NT2/D1 (cell line): ENCODE measurements around the gene COL23A1.

Source experiments
- DNase-seq: peaks from one replicate; pipeline ENCODE4 v3.0.0-alpha.2; 2011; ENCODE audit warnings: low read depth, low spot score
- H3K27me3 ChIP-seq: 2 replicates; pipeline ENCODE4 v1.6.0; 2011; ENCODE audit warnings: mild to moderate bottlenecking; ENCODE audit not compliant: insufficient read length, insufficient read depth
- H3K36me3 ChIP-seq: 2 replicates; pipeline ENCODE4 v1.6.1; 2011; ENCODE audit warnings: mild to moderate bottlenecking, low read length, mixed read lengths; ENCODE audit not compliant: insufficient read depth, insufficient read length
- H3K4me1 ChIP-seq: 2 replicates; pipeline ENCODE4 v1.5.1; 2011; ENCODE audit not compliant: insufficient read depth, insufficient read length
- H3K4me3 ChIP-seq: 2 replicates; pipeline ENCODE4 v1.5.1; 2011; ENCODE audit warnings: low read depth; ENCODE audit not compliant: insufficient read length
- H3K9ac ChIP-seq: 2 replicates; pipeline ENCODE4 v1.6.0; 2011; ENCODE audit warnings: low read depth; ENCODE audit not compliant: insufficient read length
- H3K9me3 ChIP-seq: 2 replicates; pipeline ENCODE4 v1.5.1; 2011; ENCODE audit warnings: mild to moderate bottlenecking, low read length; ENCODE audit not compliant: insufficient read depth
- SUZ12 ChIP-seq: IDR thresholded peaks from 2 replicates; pipeline ENCODE4 v1.6.1; 2011; ENCODE audit not compliant: insufficient read length, insufficient read depth; ENCODE audit errors: extremely low read depth
- YY1 ChIP-seq: IDR thresholded peaks from 2 replicates; pipeline ENCODE4 v1.6.1; 2011; ENCODE audit not compliant: insufficient read length, insufficient read depth
- ZNF274 ChIP-seq: IDR thresholded peaks from 2 replicates; pipeline ENCODE4 v1.6.1; 2011; ENCODE audit warnings: mild to moderate bottlenecking, low read depth, low read length

The COL23A1 gene

DNA sequence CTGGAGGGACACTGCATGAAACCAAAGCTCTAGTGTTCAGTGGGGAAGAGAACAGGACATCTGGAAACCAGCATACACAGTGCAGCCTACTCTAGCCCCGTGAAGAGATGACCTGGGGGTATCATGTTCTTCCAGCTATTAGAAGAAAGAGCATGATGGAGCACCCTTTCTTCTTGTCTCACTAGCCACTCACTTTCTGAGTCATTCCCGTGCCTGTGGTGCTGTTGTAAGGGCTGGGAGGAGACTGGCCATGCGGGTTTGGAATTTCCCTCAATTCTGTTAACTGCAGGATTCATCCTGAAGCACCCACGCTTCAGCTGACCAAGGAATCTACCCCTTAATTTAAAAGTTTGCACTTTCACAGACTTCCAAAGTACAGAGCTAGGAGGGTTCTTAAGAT lies 137.0 kb downstream of the COL23A1 start:
- Histone ChIP-seq H3K9ac (no peak overlapping the region), H3K4me3 (no peak overlapping the region), H3K4me1 (no peaks in the 10 kb centered on the region), H3K27me3 (no peaks in the 10 kb centered on the region), H3K36me3 (no peaks in the 10 kb centered on the region), H3K9me3 (no peaks in the 10 kb centered on the region; the same call in 1 of the 2 replicates)
- TF ChIP-seq ZNF274 (no peak), SUZ12 (no peak), YY1 (no peak)
- DNase-seq = no peak

DNA sequence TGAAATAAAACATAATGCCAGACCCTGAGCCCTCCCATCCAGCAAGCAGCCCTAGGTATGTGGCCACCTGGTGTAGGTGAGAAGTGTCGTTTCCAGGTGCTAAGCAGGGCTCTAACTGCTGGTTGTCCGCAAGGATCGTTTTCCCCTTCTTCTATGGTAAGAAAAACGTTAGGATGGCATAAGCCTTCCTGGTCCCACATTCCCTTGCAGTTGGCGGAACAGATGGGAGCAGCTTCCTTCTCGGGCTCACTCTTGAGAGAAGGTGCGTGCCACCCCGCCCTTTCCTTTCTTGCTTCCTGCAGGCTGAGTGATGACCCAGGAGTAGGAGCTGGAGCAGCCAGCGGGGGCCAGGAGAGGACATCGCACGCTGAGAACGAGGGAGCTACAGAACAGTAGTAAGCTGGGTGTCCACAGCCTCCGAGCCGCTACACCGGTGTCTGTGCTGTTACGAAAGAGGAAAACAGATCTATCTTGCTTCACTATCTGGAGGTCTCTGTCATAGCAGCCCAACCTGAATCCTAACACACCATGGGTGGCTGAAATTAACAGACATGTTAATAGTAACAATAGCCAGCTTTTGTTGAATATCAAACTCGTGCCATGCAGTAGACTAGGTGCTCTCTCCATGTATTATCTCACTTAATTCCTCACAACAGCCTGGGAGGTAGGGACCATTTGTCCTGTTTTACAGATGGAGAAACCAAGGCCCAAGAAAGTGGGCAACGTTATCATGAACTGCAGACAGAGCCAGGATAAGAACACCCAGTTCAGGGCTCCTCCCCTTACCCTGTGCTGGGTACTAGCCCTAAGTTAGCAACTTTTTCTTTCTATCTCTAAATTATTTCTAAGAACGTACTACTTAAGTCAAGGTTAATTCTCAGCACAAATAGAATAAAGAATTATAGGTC lies 139.8 kb downstream of the COL23A1 start:
- TF ChIP-seq SUZ12 (no peak), ZNF274 (no peak), YY1 (no peak)
- Histone ChIP-seq H3K4me1 (no peaks in the 10 kb centered on the region), H3K9me3 (no peaks in the 10 kb centered on the region; the same call in 1 of the 2 replicates), H3K9ac (no peak overlapping the region), H3K4me3 (no peak overlapping the region), H3K36me3 (no peaks in the 10 kb centered on the region), H3K27me3 (no peaks in the 10 kb centered on the region)
- no peak for DNase-seq

DNA sequence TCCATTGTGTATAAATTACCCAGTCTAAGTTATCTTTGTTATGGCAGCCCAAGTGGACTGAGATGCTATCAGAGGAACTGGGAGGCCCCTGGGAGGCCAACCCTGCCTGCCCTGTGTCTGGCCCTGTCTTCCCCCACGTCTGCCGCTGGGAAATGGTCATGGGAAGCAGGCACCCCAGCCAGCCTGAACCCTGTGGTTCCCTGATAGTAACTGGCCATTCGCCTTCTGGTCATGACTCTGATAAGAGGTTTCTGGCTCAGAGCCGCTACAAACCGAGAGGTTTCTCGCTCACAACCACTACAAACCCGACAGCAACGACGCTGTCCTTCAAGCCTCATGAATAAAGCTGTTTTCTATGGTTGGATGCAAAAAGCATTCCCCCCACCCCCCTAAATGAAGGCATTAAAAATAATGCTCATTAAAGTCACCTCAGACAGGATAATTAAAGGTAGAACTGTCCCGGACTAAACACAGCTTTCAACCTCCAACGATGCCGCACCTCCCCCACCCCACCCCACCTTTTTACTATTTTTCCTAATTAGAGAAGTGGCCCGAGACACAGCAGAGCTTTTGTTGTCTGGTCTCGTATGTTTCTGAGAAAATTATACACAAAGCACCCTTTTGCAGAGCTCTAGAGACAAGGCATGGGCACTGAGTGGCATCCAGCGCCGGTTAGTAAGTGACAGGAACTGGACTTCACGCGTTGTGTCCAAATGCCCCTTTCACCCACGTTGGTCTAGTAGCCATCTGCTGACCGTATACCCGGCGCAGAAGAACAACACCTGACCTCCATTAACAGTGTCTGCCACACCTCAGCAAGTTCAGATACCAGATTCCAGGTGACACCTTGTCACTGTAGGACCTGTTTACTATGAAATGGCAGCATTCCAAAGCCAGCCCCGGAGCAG lies 140.8 kb downstream of the COL23A1 start:
- Histone ChIP-seq H3K9me3 (no peaks in the 10 kb centered on the region; the same call in 1 of the 2 replicates), H3K4me1 (no peaks in the 10 kb centered on the region), H3K27me3 (no peaks in the 10 kb centered on the region), H3K9ac (no peak overlapping the region), H3K4me3 (no peak overlapping the region), H3K36me3 (no peaks in the 10 kb centered on the region)
- no peak for TF ChIP-seq YY1
- no peak for TF ChIP-seq ZNF274
- TF ChIP-seq SUZ12 = no peak
- DNase-seq = no peak

DNA sequence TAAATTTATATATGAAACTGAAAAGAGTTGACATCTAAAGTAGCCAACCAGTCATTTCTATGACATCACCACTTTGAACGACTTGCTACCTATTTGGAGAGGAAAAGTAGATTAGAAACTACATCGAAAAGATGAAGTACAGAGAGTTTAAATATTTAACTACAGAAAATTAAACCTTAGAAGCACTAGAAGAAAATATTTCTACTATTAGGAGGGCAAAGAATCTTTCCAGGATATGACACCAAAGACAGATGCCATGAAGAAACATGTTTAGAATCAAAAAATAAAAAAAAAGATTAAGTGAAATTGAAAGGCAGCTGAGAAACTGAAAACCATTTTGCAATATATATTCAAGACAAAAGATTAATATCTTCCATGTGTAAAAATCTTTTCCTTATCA lies 144.7 kb downstream of the COL23A1 start:
- H3K9ac ChIP-seq = no peak overlapping the region
- no peaks in the 10 kb centered on the region for H3K27me3 ChIP-seq
- no peaks in the 10 kb centered on the region for H3K9me3 ChIP-seq
- no peaks in the 10 kb centered on the region for H3K4me1 ChIP-seq
- no peak for DNase-seq
- H3K4me3 ChIP-seq = no peak overlapping the region
- TF ChIP-seq YY1 (no peak), ZNF274 (no peak), SUZ12 (no peak)
- H3K36me3 ChIP-seq = no peaks in the 10 kb centered on the region

DNA sequence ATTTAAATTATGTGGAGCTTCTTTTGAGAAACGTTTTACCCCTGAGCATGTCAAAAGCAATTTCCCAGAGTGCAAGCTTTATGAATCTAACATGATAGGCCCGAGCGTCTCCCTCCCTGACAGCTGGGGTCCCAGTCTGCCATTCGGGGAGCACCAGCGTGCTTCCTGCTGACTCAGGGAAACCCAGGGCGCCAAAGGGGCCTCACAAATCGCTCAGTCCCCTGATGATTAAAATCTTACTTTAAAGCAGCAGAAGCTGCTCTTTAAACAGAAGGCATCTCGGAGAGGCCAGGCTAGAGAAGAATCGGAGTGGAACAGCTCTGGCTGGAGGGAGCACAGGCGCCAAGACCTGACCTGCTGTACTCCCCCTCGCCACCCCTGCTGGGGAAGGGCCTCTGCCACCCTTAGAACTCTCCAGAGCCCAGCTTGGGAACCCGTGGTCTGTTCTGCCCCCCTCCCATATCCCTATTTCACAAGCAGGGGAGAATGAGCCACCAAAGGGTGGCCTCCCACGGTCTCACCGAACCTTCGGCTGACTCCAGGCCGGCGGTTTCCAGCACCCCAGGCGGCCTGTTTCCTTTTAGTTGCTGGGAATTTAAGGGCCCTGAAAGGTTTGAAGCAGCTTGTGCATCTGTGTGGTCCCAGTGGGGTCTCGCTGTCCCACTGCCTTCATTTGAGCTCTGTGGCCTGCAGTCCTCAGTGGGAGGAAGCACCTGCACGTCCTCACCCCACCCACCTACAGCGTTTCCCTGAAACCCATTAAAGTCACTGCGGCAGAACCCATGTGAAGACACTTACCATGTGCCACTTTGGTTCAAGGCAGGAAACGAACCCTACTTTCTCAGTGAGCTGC lies 147.6 kb downstream of the COL23A1 start:
- Histone ChIP-seq H3K9ac (no peak overlapping the region), H3K4me3 (no peak overlapping the region), H3K4me1 (no peaks in the 10 kb centered on the region), H3K9me3 (no peaks in the 10 kb centered on the region), H3K36me3 (no peaks in the 10 kb centered on the region), H3K27me3 (no peaks in the 10 kb centered on the region)
- DNase-seq = no peak
- TF ChIP-seq ZNF274 (no peak), SUZ12 (no peak)

DNA sequence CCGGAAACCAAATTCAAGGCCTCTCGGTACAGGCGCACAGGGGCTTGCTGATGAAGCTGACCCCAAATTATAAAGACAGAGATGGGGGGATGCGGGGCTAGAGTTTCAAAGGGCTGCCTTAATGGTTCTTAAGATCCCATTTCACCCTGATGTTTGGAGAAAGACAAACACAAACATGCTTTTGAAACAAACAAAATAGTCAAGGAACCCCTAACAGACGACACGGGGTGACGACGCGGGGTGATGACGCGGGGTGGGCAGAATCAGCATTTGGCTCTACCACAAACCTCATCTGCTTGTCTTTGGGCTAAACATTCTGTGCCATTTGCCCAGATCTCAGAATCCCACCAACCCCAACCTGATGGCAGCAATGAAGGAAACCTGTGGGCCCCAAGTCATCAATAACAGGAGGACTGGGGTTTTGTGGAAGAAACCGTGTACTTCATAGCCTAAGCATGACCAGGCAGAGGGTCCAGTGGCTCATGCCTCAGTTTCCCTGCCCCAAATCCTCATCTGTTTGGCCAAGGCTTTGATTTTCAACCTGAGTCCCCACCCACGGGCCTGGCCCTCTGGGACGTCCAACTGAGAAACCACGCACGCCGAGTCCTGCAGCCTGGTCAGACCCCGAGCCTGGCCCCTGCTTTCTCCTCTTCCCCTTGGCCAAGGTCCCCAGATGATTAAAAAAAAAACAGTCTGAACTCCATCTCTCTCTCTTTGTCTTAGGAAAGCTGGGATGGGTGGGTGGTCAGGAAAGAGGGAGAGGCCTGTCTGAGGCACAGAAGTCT lies 148.5 kb downstream of the COL23A1 start:
- Histone ChIP-seq H3K4me3 (no peak overlapping the region), H3K27me3 (no peaks in the 10 kb centered on the region), H3K4me1 (no peaks in the 10 kb centered on the region), H3K9me3 (no peaks in the 10 kb centered on the region), H3K9ac (no peak overlapping the region), H3K36me3 (no peaks in the 10 kb centered on the region)
- TF ChIP-seq YY1 = no peak
- TF ChIP-seq SUZ12 = no peak
- TF ChIP-seq ZNF274 = no peak
- DNase-seq = no peak
